Endothelial cell of umbilical vein (primary cell): Measurements from ENCODE around the gene CLSTN2. TPM values are rescaled to one million over a fixed set of nuclear protein-coding genes. Genes with fewer than 3 reads are reported as not detected.

Source experiments
- BruUV-seq: library from RNA; stranded (reverse); fragments of 400-500 nt; replicated peaks from 2 replicates; lab custom pipeline; 2021; lab: Mats Ljungman, UMichigan
- CTCF ChIA-PET: fragments of 300-600, 350-600 bp; sonication (Branson Sonifier 250); formaldehyde crosslinking; loops from one replicate; lab custom pipeline; 2021; ENCODE audit warnings: antibody characterized with exemption, inconsistent platforms; lab: Charles Lee
- POLR2A ChIA-PET: fragments of 300-600, 350-600 bp; sonication (Branson Sonifier 250); formaldehyde crosslinking; loops from one replicate; lab custom pipeline; 2021; ENCODE audit warnings: antibody characterized with exemption, inconsistent platforms; lab: Charles Lee
- DNase-seq: peaks from one replicate; pipeline ENCODE4 v3.0.0-alpha.2; 2011; ENCODE audit warnings: low read depth, low spot score
- FAIRE-seq: peaks from 2 replicates; lab custom pipeline; 2011; peaks lifted over from hg19 to GRCh38; lab: Jason Lieb, UNC
- H2AFZ ChIP-seq: 2 replicates; pipeline ENCODE4 v1.6.0; 2012; ENCODE audit warnings: low read depth, low read length, control low read depth, inconsistent platforms
- H3K27ac ChIP-seq: 2 replicates; pipeline ENCODE4 v1.5.1; 2011; ENCODE audit warnings: low read depth, mild to moderate bottlenecking, control low read depth, low read length, moderate library complexity; ENCODE audit not compliant: insufficient read depth
- H3K27me3 ChIP-seq, 2 experiments: 2 replicates each; pipeline versions ENCODE4 v1.6.0 to v1.6.1; 2011; ENCODE audit warnings: low read length in 2 of 2, mixed read lengths in 1 of 2; ENCODE audit not compliant: control insufficient read depth in 2 of 2, insufficient read depth in 2 of 2
- H3K36me3 ChIP-seq, 2 experiments: 2 replicates in 1 of 2; 3 replicates in 1 of 2; pipeline ENCODE4 v1.5.1; 2011; ENCODE audit warnings: low read length in 2 of 2, mild to moderate bottlenecking in 1 of 2, moderate library complexity in 1 of 2; ENCODE audit not compliant: control insufficient read depth in 2 of 2, insufficient read depth in 2 of 2; ENCODE audit errors: extremely low read depth in 1 of 2
- H3K4me1 ChIP-seq: 3 replicates; pipeline ENCODE4 v1.5.1; 2011; ENCODE audit warnings: mild to moderate bottlenecking, low read length; ENCODE audit not compliant: control insufficient read depth, insufficient read depth; ENCODE audit errors: extremely low read depth
- H3K4me2 ChIP-seq: 2 replicates; pipeline ENCODE4 v1.6.1; 2011; ENCODE audit warnings: low read length, control low read depth, mixed read lengths; ENCODE audit not compliant: insufficient read depth
- H3K4me3 ChIP-seq, 3 experiments: fragments of 200-600 bp in 1 of 3; sonication (generic), shearing (Covaris generic) in 1 of 3; replicated peaks in 1 of 3; 2 replicates each; pipeline ENCODE4 v1.5.1; 2011 to 2016; ENCODE audit warnings: control low read depth in 3 of 3, low read length in 3 of 3, mild to moderate bottlenecking in 2 of 3, inconsistent platforms in 1 of 3, low read depth in 1 of 3, moderate library complexity in 1 of 3; ENCODE audit not compliant: insufficient read depth in 1 of 3
- H3K79me2 ChIP-seq: 2 replicates; pipeline ENCODE4 v1.6.0; 2012; ENCODE audit warnings: low read length, inconsistent platforms; ENCODE audit not compliant: control insufficient read depth, insufficient read depth
- H3K9ac ChIP-seq: replicated peaks from 2 replicates; pipeline ENCODE3; 2011; ENCODE audit warnings: low read length, control low read depth; ENCODE audit not compliant: insufficient read depth; ENCODE audit errors: extremely low read depth
- H3K9me1 ChIP-seq: replicated peaks from 3 replicates; pipeline ENCODE4 v1.6.0; 2011; ENCODE audit warnings: mild to moderate bottlenecking, low read length; ENCODE audit not compliant: control insufficient read depth, insufficient read depth; ENCODE audit errors: extremely low read depth
- H3K9me3 ChIP-seq: replicated peaks from 2 replicates; pipeline ENCODE4 v1.5.1; 2012; ENCODE audit warnings: low read length, inconsistent platforms; ENCODE audit not compliant: control insufficient read depth, insufficient read depth
- H4K20me1 ChIP-seq: replicated peaks from 2 replicates; pipeline ENCODE3; 2011; ENCODE audit warnings: mild to moderate bottlenecking, low read length; ENCODE audit not compliant: control insufficient read depth, insufficient read depth; ENCODE audit errors: extremely low read depth
- EZH2 ChIP-seq: IDR thresholded peaks from 2 replicates; pipeline ENCODE4 v1.6.1; 2012; ENCODE audit warnings: borderline replicate concordance, low read depth, mild to moderate bottlenecking, moderate library complexity, low read length, inconsistent platforms; ENCODE audit not compliant: severe bottlenecking
- FOS ChIP-seq: IDR thresholded peaks from 2 replicates; pipeline ENCODE4 v1.6.1; 2011; ENCODE audit warnings: mild to moderate bottlenecking, low read length, moderate library complexity, borderline replicate concordance; ENCODE audit not compliant: insufficient read depth
- GATA2 ChIP-seq: IDR thresholded peaks from 2 replicates; pipeline ENCODE4 v1.7.0; 2011; ENCODE audit warnings: low read depth, mild to moderate bottlenecking, moderate library complexity, mixed read lengths, low read length; ENCODE audit not compliant: insufficient read length, insufficient read depth
- JUN ChIP-seq: IDR thresholded peaks from 2 replicates; pipeline ENCODE4 v1.6.1; 2011; ENCODE audit warnings: borderline replicate concordance, low read depth; ENCODE audit not compliant: insufficient read length, insufficient read depth
- MYC ChIP-seq: IDR thresholded peaks from one replicate; pipeline ENCODE4 v1.6.1; 2011; ENCODE audit warnings: mild to moderate bottlenecking, low read depth, low read length
- POLR2A ChIP-seq: IDR thresholded peaks from 2 replicates; pipeline ENCODE4 v1.6.1; 2012; ENCODE audit warnings: low read depth, mild to moderate bottlenecking, control low read depth, low read length
- POLR2AphosphoS5 ChIP-seq: IDR thresholded peaks from 2 replicates; pipeline ENCODE4 v1.6.1; 2012; ENCODE audit warnings: low read depth, mild to moderate bottlenecking, control low read depth, low read length, moderate library complexity; ENCODE audit not compliant: insufficient read depth
- dilution Hi-C: fragments of 300-500 bp; cut with MboI; formaldehyde crosslinking; loops from one replicate; pipeline ENCODE4 v1.15.0; 2019; ENCODE audit warnings: low sequenced_read_pairs; ENCODE audit not compliant: extremely low pct_ligation_motif_present
- intact Hi-C: fragments of 100-400 bp; cut with micrococcal nuclease; formaldehyde crosslinking; loops from one replicate; pipeline ENCODE4 v1.10.0; 2022
- polyA plus RNA-seq, 4 experiments: library from polyadenylated mRNA; depleted of rRNA in 3 of 4; stranded (reverse) in 3 of 4; unstranded in 1 of 4; fragments of >200 nt; gene quantifications; 2 replicates each; pipeline versions ENCODE4 v1.2.1 to v1.2.3, GENCODE V29; 2011 to 2012; ENCODE audit warnings: missing spikeins in 1 of 4
- total RNA-seq: library from RNA; stranded (reverse); gene quantifications from 2 replicates; pipeline ENCODE4 v1.2.3, GENCODE V29; 2021
- TF ChIP-seq, protein P1 (sequence below), 2 donors: IDR thresholded peaks; 1 replicate in 1 of 2; 2 replicates in 1 of 2; pipeline ENCODE4 v1.5.1; 2011; ENCODE audit warnings: low read length in 2 of 2, mild to moderate bottlenecking in 2 of 2, moderate library complexity in 2 of 2, control low read depth in 1 of 2, inconsistent platforms in 1 of 2, low read depth in 1 of 2; ENCODE audit not compliant: insufficient read depth in 1 of 2; ENCODE audit errors: extremely low read depth in 1 of 2
- TF ChIP-seq, protein P2 (sequence below): IDR thresholded peaks from 2 replicates; pipeline ENCODE4 v1.6.1; 2011; ENCODE audit not compliant: insufficient read depth, insufficient read length

The CLSTN2 gene
- total and polyA plus RNA-seq, 2 donors (not counting 3 experiments of a cell fraction or from before 2014, with no cell fraction given) = 0.26 to 0.38 TPM

- intact Hi-C loops = no loop called here
- no peaks in the 10 kb centered on the region for H3K36me3 ChIP-seq
- no peak overlapping the region for H3K27ac ChIP-seq
- H4K20me1 ChIP-seq = no peaks in the 10 kb centered on the region
- BruUV-seq = no TSS peak
- H3K4me3 ChIP-seq = no peak overlapping the region
- FAIRE-seq (no peak), DNase-seq (no peak)
- H3K27me3 ChIP-seq = peaks cover 0 to 8% of the 10 kb centered on the region in 2 experiments
- ChIA-PET POLR2A (no interaction called here), CTCF (no interaction called here)
- no peaks in the 10 kb centered on the region for H3K79me2 ChIP-seq
- no peak overlapping the region for H3K9ac ChIP-seq
- H2AFZ ChIP-seq = no peak overlapping the region
- dilution Hi-C loops = no loop called here
- no peaks in the 10 kb centered on the region for H3K9me3 ChIP-seq
- no peaks in the 10 kb centered on the region for H3K4me1 ChIP-seq
- TF ChIP-seq MYC = no peak
- TF ChIP-seq JUN = no peak
- no peak for TF ChIP-seq EZH2
- TF ChIP-seq POLR2AphosphoS5 = no peak
- TF ChIP-seq GATA2 = no peak
- TF ChIP-seq, protein P1, sequence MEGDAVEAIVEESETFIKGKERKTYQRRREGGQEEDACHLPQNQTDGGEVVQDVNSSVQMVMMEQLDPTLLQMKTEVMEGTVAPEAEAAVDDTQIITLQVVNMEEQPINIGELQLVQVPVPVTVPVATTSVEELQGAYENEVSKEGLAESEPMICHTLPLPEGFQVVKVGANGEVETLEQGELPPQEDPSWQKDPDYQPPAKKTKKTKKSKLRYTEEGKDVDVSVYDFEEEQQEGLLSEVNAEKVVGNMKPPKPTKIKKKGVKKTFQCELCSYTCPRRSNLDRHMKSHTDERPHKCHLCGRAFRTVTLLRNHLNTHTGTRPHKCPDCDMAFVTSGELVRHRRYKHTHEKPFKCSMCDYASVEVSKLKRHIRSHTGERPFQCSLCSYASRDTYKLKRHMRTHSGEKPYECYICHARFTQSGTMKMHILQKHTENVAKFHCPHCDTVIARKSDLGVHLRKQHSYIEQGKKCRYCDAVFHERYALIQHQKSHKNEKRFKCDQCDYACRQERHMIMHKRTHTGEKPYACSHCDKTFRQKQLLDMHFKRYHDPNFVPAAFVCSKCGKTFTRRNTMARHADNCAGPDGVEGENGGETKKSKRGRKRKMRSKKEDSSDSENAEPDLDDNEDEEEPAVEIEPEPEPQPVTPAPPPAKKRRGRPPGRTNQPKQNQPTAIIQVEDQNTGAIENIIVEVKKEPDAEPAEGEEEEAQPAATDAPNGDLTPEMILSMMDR (IDR thresholded peaks at IDR 0.05; ENCODE audit: extremely low read depth in 1 of 2, insufficient read depth in 1 of 2, low read depth in 1 of 2, low read length in 2 of 2) = no peak
- TF ChIP-seq, protein P2, sequence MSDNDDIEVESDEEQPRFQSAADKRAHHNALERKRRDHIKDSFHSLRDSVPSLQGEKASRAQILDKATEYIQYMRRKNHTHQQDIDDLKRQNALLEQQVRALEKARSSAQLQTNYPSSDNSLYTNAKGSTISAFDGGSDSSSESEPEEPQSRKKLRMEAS = no peak
- no peak for TF ChIP-seq FOS
- no peak for TF ChIP-seq POLR2A
- H3K9me1 ChIP-seq = no peaks in the 10 kb centered on the region
- no peak overlapping the region for H3K4me2 ChIP-seq
Measured at GRCh38 chr3:140251678-140252077, 316.7 kb downstream of the CLSTN2 start.
